GM23248 (cell line): ENCODE data around the gene SCYGR6. TPM values are rescaled to one million over a fixed set of nuclear protein-coding genes. Genes with fewer than 3 reads are reported as not detected.

Experiments
- DNase-seq: peaks from one replicate; pipeline ENCODE4 v3.0.0-alpha.2; 2015
- H2AFZ ChIP-seq: fragments of 200-600 bp; sonication (generic); 2 replicates; pipeline ENCODE4 v1.6.1; 2016; ENCODE audit warnings: antibody characterized with exemption
- H3F3A ChIP-seq: fragments of 200-600 bp; sonication (generic); 2 replicates; pipeline ENCODE4 v1.6.1; 2016; ENCODE audit warnings: mild to moderate bottlenecking, antibody characterized with exemption, mixed run types; ENCODE audit not compliant: insufficient read depth
- H3K27ac ChIP-seq: fragments of 200-600 bp; sonication (generic); 2 replicates; pipeline ENCODE4 v1.5.1; 2016; ENCODE audit warnings: mild to moderate bottlenecking
- H3K27me3 ChIP-seq: fragments of 200-600 bp; sonication (generic); replicated peaks from 2 replicates; pipeline ENCODE4 v1.6.1; 2016; ENCODE audit warnings: mild to moderate bottlenecking; ENCODE audit not compliant: insufficient read depth
- H3K36me3 ChIP-seq: fragments of 200-600 bp; sonication (generic); 2 replicates; pipeline ENCODE4 v1.6.1; 2016; ENCODE audit warnings: low read depth, mild to moderate bottlenecking
- H3K4me1 ChIP-seq: fragments of 200-600 bp; sonication (generic); 2 replicates; pipeline ENCODE4 v1.6.1; 2016; ENCODE audit warnings: mild to moderate bottlenecking; ENCODE audit not compliant: insufficient read depth
- H3K4me2 ChIP-seq: fragments of 200-600 bp; sonication (generic); one replicate; pipeline ENCODE4 v1.6.1; 2016; ENCODE audit warnings: mild to moderate bottlenecking; ENCODE audit not compliant: unreplicated experiment
- H3K4me3 ChIP-seq: fragments of 200-600 bp; sonication (generic); 2 replicates; pipeline ENCODE4 v1.5.1; 2016; ENCODE audit warnings: mild to moderate bottlenecking
- H3K79me2 ChIP-seq: fragments of 200-600 bp; sonication (generic); 2 replicates; pipeline ENCODE4 v1.6.1; 2016; ENCODE audit warnings: mild to moderate bottlenecking; ENCODE audit not compliant: insufficient read depth
- H3K9ac ChIP-seq: fragments of 200-600 bp; sonication (generic); 2 replicates; pipeline ENCODE4 v1.6.1; 2016; ENCODE audit warnings: mild to moderate bottlenecking
- H3K9me2 ChIP-seq: fragments of 200-600 bp; sonication (generic); 2 replicates; pipeline ENCODE4 v1.6.1; 2016; ENCODE audit warnings: mixed run types, mild to moderate bottlenecking, moderate library complexity; ENCODE audit not compliant: insufficient read depth
- H3K9me3 ChIP-seq: fragments of 200-600 bp; sonication (generic); one replicate; pipeline ENCODE4 v1.6.1; 2017; ENCODE audit warnings: low read depth
- H4K20me1 ChIP-seq: fragments of 200-600 bp; sonication (generic); 2 replicates; pipeline ENCODE4 v1.6.0; 2016; ENCODE audit not compliant: insufficient read depth
- EZH2 ChIP-seq: fragments of 200-600 bp; sonication (generic); IDR thresholded peaks from 2 replicates; pipeline ENCODE4 v1.6.1; 2018; ENCODE audit warnings: antibody characterized with exemption, mild to moderate bottlenecking; ENCODE audit not compliant: insufficient read depth, poor library complexity, severe bottlenecking
- EZH2phosphoT487 ChIP-seq: fragments of 200-600 bp; sonication (generic); IDR thresholded peaks from 2 replicates; pipeline ENCODE4 v1.6.1; 2018; ENCODE audit warnings: antibody characterized with exemption, moderate library complexity, mild to moderate bottlenecking, low read depth; ENCODE audit not compliant: insufficient read depth
- WGBS, 2 experiments: methylation state at CpG; one replicate each; pipeline ENCODE4 v1.1.6; 2015 to 2017; ENCODE audit warnings: low lambda C conversion rate in 2 of 2, low coverage in 1 of 2; ENCODE audit errors: missing lambda C conversion rate in 2 of 2; 5-methylcytosine and 5-hydroxymethylcytosine counted together
- in situ Hi-C: fragments of 300-500 bp; cut with MboI; formaldehyde crosslinking; loops from 2 replicates; pipeline ENCODE4 v1.15.0; 2020
- polyA plus RNA-seq: library from polyadenylated mRNA; unstranded; fragments of >200 nt; fragmentation: Nextera tagmentation; extraction: Ambion mirVana; gene quantifications from 2 replicates; pipeline ENCODE4 v1.2.1, GENCODE V29; 2016
- total RNA-seq: library from RNA; depleted of rRNA; stranded (reverse); fragments of >200 nt; shearing (Covaris generic); gene quantifications from 2 replicates; pipeline ENCODE4 v1.2.3, GENCODE V29; 2014

SCYGR6 gene
- total and polyA plus RNA-seq, 2 experiments from 2014 or later = not detected

DNA sequence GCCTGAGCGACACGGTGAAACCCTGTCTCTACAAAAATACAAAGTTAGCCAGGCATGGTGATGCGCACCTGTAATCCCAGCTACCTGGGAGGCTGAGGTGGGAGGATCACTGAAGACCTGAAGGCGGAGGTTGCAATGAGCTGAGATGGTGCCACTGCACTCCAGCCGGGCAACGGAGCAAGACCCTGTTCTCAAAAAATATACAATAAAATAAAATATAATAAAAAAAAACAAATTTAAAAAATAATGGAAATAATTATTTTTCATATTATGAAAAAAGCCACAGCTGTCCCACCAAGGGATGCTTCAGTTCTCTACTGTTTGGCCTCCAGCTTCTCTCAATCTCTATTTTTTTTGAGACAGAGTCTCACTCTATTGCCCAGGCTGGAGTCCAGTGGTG is 17.2 kb downstream of the SCYGR6 start:
- TF ChIP-seq EZH2 (no peak), EZH2phosphoT487 (no peak)
- peaks cover 6% of the 10 kb centered on the region for H3F3A ChIP-seq
- H3K4me1 ChIP-seq = peaks cover 11% of the 10 kb centered on the region
- H3K4me3 ChIP-seq = no peak overlapping the region
- H3K27ac ChIP-seq = no peak overlapping the region
- H3K9me3 ChIP-seq = no peaks in the 10 kb centered on the region
- H3K9ac ChIP-seq = no peak overlapping the region
- H3K79me2 ChIP-seq = no peaks in the 10 kb centered on the region
- in situ Hi-C loops = no loop called here
- DNase-seq = no peak
- WGBS, 2 experiments = 95 to 96% methylated on average over 6 of the region's 6 CpGs
- no peaks in the 10 kb centered on the region for H3K9me2 ChIP-seq
- no peaks in the 10 kb centered on the region for H4K20me1 ChIP-seq
- H3K36me3 ChIP-seq = no peaks in the 10 kb centered on the region
- no peak overlapping the region for H3K4me2 ChIP-seq
- no peaks in the 10 kb centered on the region for H3K27me3 ChIP-seq
- no peak overlapping the region for H2AFZ ChIP-seq

- H3K36me3 ChIP-seq = no peaks in the 10 kb centered on the region
- in situ Hi-C loops = no loop called here
- WGBS, 2 experiments = 82 to 84% methylated on average over 4 of the region's 4 CpGs
Measured at GRCh38 chr2:227706859-227707258, 17.7 kb downstream of the SCYGR6 start.

GRCh38 chr2:227703961-227704360 is 20.6 kb downstream of the SCYGR6 start:
- TF ChIP-seq EZH2 (no peak), EZH2phosphoT487 (no peak)
- in situ Hi-C loops = no loop called here
- no peak overlapping the region for H2AFZ ChIP-seq
- H3K9me2 ChIP-seq = no peaks in the 10 kb centered on the region
- 0 out of 2 replicates have a peak overlapping the region, but pooled peaks have one; percentile 40 for H3K4me3 ChIP-seq
- H3K9me3 ChIP-seq = no peaks in the 10 kb centered on the region
- H3K27ac ChIP-seq = 0 out of 2 replicates have a peak overlapping the region, but pooled peaks have one; percentile 19
- peaks cover 11% of the 10 kb centered on the region for H3K4me1 ChIP-seq
- no peaks in the 10 kb centered on the region for H4K20me1 ChIP-seq
- no peaks in the 10 kb centered on the region for H3K27me3 ChIP-seq
- no peaks in the 10 kb centered on the region for H3K36me3 ChIP-seq
- H3F3A ChIP-seq = peaks cover 6% of the 10 kb centered on the region
- 38 to 47% methylated on average over 3 of the region's 3 CpGs for WGBS, 2 experiments
- H3K79me2 ChIP-seq = no peaks in the 10 kb centered on the region
- peak; percentile 77 for DNase-seq
- no peak overlapping the region for H3K9ac ChIP-seq
- peak overlapping the region; percentile 68 for H3K4me2 ChIP-seq

More at GRCh38 chr2:227706859-227707258, 17.7 kb downstream of the SCYGR6 start:
- H3K9me2 ChIP-seq = no peaks in the 10 kb centered on the region
- peaks cover 6% of the 10 kb centered on the region for H3F3A ChIP-seq
- H3K9ac ChIP-seq = no peak overlapping the region
- H3K4me1 ChIP-seq = peaks cover 11% of the 10 kb centered on the region
- H3K27me3 ChIP-seq = no peaks in the 10 kb centered on the region
- H3K9me3 ChIP-seq = no peaks in the 10 kb centered on the region
- no peak for TF ChIP-seq EZH2phosphoT487
- no peak for TF ChIP-seq EZH2
- no peak overlapping the region for H3K4me3 ChIP-seq
- no peak for DNase-seq
- H3K4me2 ChIP-seq = no peak overlapping the region
- no peaks in the 10 kb centered on the region for H3K79me2 ChIP-seq
- no peaks in the 10 kb centered on the region for H4K20me1 ChIP-seq
- no peak overlapping the region for H2AFZ ChIP-seq
- H3K27ac ChIP-seq = no peak overlapping the region

GRCh38 chr2:227703280-227703732 is 21.3 kb downstream of the SCYGR6 start:
- Histone ChIP-seq H3K9me3 (no peaks in the 10 kb centered on the region), H2AFZ (no peak overlapping the region; the same call in 1 of the 2 replicates), H3K4me1 (peaks cover 11% of the 10 kb centered on the region), H3K4me3 (0 out of 2 replicates have a peak overlapping the region, but pooled peaks have one; percentile 40), H3F3A (peaks cover 6% of the 10 kb centered on the region), H3K36me3 (no peaks in the 10 kb centered on the region), H3K4me2 (peak overlapping the region; percentile 68), H3K9ac (no peak overlapping the region), H3K27ac (0 out of 2 replicates have a peak overlapping the region, but pooled peaks have one; percentile 19), H3K9me2 (no peaks in the 10 kb centered on the region), H3K79me2 (no peaks in the 10 kb centered on the region), H4K20me1 (no peaks in the 10 kb centered on the region), H3K27me3 (no peaks in the 10 kb centered on the region)
- no peak for TF ChIP-seq EZH2
- no peak for TF ChIP-seq EZH2phosphoT487
- WGBS, 2 experiments = 13 to 14% methylated on average over 4 of the region's 4 CpGs
- in situ Hi-C loops = no loop called here
- DNase-seq = peak; percentile 73
